GM15510 (cell line): ENCODE results near the gene RPRD1B.

ENCODE experiments used
- POLR2A ChIP-seq: IDR thresholded peaks from 3 replicates; pipeline ENCODE4 v1.6.1; 2011; ENCODE audit warnings: borderline replicate concordance; ENCODE audit not compliant: insufficient read length; ENCODE audit errors: extremely low read depth

The RPRD1B gene

GRCh38 chr20:38033330-38034107 lies at the start of gene RPRD1B, which contains the start of gene TTI1:
Gene RPRD1B, plus strand, starts transcription at chr20:38033746. Its CDS starts 202 bp downstream, at chr20:38033948.
Gene TTI1, minus strand, starts transcription at chr20:38033456. Its CDS starts 19,640 bp downstream, at chr20:38013816.
- TF ChIP-seq POLR2A: peak; percentile 68

- TF ChIP-seq POLR2A: no peak
Measured at GRCh38 chr20:37984018-37984785, 49.3 kb upstream of the RPRD1B start.

GRCh38 chr20:37986044-37986858 lies 47.3 kb upstream of the RPRD1B start:
- no peak for TF ChIP-seq POLR2A

GRCh38 chr20:37986873-37987601 lies 46.5 kb upstream of the RPRD1B start:
- TF ChIP-seq POLR2A: no peak

- no peak for TF ChIP-seq POLR2A
Measured at GRCh38 chr20:37987602-37988290, 45.8 kb upstream of the RPRD1B start.

- no peak for TF ChIP-seq POLR2A
Measured at GRCh38 chr20:37988306-37988954, 45.1 kb upstream of the RPRD1B start.

GRCh38 chr20:37989601-37990295 lies 43.8 kb upstream of the RPRD1B start:
- TF ChIP-seq POLR2A: no peak

- TF ChIP-seq POLR2A: no peak
Measured at GRCh38 chr20:37990571-37991151, 42.9 kb upstream of the RPRD1B start.

- TF ChIP-seq POLR2A: no peak
Measured at GRCh38 chr20:37991157-37991866, 42.2 kb upstream of the RPRD1B start.

- no peak for TF ChIP-seq POLR2A
Measured at GRCh38 chr20:37991908-37992307, 41.6 kb upstream of the RPRD1B start.

GRCh38 chr20:37992802-37993409 lies 40.6 kb upstream of the RPRD1B start:
- no peak for TF ChIP-seq POLR2A

- TF ChIP-seq POLR2A: no peak
Measured at GRCh38 chr20:37994512-37994911, 39.0 kb upstream of the RPRD1B start.
